Activated CD8-positive, alpha-beta memory T cell treated with anti-CD3 and anti-CD28 coated beads for 4 hours (primary cell): ENCODE results near the gene EPHB1.

Source experiments
- DNase-seq, 2 donors: peaks; one replicate each; pipeline ENCODE4 v3.0.0-alpha.2; 2020; ENCODE audit warnings: low read depth in 2 of 2

The EPHB1 gene

DNA sequence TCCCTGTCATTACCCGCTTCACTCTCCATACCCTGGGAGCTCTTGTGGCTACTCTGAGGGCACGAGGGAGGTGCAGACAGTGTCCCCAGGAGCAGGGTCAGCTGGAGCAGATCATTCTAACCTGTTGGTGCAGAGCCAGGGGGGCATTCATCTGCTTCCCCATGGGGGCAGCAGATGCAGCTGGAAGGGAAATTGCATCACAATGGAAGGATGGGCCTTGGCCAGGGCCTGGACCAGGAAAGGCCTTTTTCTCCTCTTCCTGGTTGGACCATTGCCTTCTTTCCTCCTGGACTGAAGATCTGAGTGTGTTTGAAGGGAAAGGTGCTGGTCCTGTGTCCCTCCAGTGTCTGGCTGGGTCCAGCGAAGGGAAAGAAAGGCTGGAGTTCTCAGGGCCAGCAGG lies 55.7 kb downstream of the EPHB1 start:
- no peak for DNase-seq

DNA sequence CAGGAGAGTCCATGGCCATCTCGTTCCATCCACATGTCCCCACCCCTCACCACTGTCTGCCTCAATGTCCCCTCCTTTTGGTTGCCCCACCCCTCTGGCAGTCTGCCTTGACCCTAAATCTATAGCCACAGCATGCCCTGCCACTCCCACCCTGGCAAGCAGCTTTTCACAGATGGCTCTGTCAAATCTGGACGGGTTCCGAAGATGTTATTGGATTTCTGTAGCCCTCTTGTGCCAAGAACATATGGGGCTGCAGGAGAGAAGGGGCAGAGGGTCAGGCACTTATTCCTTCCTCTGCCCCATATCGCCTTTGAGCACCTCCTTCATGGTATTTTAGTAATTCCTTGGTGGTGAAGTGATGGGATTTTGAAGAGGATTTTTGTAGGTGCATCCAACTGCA lies 57.1 kb downstream of the EPHB1 start:
- DNase-seq, result no peak

DNA sequence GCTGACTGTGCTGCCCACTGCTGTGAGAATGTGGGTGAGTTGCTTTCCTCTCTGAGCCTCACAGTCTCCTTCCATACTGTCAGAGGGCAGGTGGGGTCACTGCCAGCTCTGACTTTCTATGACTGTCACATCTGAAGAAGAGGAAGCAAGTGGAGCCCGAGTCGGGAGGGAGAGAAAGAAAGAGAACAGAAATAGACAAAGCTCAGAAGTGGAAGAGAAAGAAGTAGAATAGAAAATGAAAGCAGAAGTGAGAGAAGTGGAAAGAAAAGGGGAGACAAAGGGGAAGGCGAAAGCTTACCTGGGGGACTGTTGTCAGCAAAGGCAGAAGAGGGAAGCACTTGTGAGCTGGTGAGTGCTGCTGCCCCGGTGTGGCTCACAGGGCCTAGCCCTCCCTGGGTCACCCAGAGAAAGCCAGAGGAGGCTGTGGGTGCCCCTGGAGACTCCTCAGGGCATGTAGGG lies 57.9 kb downstream of the EPHB1 start:
- DNase-seq, result no peak

DNA sequence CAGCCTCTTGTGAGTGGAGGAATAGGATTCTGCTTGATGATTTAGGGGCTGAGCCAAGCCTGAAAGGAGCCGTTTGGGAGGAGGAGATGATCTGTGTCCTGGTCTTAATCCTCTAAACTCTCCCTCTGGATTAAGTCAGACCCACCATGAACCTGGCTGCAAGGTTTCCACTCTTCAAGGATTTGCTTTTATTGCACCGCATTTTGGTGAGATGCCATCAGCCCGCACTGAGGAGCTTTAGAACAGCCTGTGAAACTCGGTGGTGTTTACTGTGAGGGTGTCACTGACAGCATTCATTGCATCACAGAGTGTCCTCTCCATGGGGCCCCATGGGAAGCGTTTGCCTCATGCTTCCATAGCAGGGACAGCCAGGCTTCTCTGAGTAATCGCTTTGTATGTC lies 59.2 kb downstream of the EPHB1 start:
- DNase-seq, result no peak

DNA sequence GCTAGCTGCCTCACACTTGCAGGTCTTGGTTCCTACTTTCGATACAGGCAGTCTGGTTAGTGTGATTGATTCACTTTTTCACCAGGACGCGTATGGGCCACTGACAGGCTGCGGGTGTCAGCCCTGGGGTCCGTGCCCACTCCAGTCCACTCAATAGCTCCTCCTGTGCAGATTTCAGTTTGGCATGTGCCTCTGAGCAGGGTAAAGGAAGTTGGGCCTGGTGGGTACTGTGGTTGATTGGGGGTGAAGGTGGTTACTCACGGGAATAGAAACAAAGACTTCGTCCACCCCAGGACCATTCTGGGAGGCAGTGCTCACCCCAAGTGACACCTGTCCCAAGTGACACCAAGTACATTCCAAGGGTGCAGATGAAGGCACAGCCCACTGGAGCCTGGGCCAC lies 62.3 kb downstream of the EPHB1 start:
- no peak for DNase-seq

DNA sequence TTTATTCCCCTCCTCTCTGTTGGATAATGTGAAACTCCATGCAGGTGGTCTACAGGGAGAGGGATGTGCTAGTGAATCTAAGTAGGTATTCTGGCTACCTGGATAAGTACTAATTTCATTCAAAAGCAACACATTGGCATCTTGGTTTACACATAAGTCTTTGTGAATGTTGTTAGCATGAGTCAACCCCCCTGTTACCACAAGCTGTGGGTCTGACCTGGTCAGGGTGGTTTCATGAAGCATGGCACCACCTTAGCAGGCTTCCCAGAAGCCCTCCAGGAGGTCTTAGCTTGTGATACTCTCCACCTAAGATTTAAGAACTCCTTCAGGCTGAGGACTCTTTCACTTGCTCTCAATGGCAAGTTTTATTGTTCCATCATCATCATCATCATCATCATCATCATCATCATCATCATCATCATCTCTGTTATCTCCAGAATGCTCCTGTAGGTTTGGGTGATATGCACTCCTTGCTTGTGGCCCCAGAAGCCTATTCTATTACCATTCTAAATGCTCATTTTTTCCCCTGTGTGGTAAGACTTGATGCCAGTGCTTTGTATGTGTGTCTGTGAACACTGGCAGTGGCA lies 62.8 kb downstream of the EPHB1 start:
- DNase-seq, result no peak

DNA sequence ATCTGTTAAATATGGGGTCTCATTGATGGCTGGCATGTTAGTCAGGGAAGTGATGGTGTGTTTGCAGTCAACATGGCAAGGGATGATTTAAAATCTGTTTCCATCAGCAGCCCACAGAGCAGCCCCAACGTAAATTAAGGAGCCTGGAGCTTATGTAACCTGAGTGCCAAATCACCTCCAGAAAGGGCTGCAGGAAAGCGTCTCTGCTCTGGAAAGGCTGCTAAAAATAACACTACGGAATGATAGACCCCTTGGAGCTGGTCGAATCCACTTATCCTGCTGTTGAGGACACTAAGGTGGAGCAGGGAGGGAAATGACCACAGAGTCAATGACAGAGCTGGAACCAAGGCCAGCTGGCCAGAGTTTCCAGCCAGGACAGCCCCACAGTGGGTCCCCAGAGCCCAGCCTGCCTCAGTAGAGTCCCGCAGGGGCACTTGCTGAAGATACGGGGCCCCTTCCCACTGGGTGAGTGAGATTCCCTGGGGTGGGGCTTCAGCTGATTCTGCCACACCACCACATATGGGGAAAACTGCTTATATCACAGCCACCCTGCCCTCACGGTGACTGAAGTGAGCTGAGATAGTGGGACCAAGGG lies 63.5 kb downstream of the EPHB1 start:
- DNase-seq, result no peak

DNA sequence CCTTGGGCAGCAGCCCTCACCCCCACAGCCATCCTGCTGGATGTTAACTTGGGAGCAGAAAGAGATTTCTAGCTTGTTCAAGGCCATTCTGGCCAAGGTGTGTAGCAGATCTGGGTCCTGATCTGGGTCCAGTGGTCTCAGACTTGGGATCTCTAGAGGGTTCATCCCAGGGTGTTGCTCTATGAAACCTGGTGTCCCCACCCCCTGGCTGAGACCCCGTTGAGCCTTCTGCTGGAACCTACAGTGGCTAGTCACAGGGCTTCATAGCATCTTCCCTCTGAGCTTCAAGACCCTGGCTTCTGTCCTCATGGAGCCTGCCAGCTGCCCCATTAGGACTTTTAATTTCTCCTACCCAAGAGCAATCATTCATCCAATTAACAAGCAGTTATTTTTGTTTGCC lies 64.3 kb downstream of the EPHB1 start:
- DNase-seq, result no peak

DNA sequence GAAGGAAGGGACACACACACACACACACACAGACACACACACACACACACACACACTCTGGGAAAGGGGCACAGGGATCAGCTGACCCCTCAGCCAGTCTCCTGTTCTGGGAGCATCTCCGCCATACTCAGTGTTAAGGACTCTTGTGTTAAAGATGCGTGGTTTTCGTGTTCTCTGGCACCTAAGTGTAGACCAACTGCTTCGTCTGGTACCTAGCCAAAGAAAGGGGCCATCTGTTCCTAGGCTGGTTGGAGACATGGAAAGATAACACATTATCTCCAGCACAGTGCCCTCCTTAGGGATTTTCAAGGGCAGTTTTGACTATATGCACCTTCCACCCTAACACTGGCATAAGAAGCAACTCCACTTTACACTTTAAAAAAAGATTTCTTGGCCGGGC lies 65.1 kb downstream of the EPHB1 start:
- DNase-seq, result no peak

DNA sequence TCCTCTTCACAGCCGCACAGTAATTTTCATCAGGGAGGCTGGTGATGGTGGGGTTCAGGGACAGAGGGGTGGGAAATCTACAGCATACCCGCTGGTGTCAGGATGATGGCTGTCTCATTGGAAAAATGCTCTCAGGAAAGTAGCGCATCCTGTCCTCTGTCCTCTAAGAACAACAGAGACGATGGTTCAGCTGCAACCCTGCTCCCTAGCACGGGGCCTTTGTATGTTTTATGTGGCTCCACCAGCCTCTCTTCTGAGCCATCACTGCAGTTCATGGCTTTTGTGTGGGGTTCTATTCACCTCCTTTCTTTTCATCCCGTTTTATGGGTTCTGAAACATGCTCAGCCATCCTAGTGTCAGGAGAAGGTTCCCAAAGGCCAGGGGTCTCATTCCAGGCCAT lies 68.9 kb downstream of the EPHB1 start:
- DNase-seq, result no peak

DNA sequence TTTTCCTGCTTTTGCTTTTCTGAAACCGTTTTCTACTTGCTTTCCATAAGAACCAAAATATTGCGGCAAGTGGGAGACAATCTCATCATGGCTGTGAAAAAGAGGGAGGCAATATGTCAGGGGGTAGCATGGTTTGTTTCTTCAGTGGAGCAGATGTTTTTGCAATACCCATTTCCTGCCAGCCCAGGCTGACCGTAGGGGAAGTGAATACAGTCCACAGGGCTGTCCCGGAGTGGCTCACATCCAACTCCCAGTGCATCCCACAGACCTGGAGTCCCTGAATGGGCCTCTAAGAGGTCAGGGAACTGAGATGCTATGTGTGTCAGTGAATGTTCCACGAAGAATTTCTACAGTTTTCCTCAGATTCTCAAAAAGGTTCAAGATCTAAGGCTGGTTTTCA lies 69.6 kb downstream of the EPHB1 start:
- DNase-seq, result no peak

DNA sequence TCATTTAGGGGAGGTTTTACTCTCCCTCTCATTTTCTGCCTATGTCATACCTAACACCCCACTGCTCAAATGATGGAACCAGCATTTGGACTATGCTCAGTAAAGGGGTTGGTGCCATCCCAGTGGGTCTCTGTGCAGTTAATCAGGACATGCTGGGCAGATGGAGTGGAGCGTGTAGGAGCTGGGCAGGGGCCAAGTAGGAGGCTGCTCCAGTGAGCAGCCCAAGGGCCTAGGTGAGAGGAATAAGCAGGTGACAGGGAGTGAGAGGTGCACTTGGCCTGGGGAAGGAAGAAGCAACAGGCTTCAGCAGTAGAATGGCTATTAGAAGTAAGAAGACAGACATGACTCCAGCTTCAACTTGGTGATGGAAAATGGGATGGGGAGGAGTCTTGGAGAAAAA lies 72.2 kb downstream of the EPHB1 start:
- DNase-seq, result no peak

DNA sequence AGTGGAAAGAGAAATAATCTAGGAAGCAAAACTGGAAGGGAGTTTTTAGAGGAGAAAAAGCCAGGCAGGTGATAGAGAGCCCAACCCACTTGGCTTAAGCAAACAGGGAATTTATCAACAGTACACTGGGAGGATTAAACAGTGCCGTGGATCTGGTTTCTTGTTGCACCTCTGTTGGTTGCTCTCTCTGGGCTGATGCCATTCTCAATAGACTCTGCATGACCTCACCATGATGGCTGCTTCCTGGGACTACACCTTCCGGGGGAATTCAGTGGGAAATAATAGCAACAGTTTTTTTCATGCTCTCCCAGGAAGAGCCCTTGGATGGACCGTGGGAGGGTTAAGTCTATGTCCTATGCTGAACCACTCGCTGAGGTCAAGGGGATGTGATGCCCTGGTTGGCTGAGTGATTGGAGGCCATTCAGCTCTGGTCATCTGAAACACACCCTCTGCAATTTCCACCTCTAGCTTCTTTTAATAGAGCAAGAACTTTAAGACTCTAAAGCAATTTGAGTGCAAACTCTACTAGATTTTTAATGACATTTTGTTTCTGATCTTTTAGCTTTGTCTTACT lies 74.2 kb downstream of the EPHB1 start:
- DNase-seq, result no peak

DNA sequence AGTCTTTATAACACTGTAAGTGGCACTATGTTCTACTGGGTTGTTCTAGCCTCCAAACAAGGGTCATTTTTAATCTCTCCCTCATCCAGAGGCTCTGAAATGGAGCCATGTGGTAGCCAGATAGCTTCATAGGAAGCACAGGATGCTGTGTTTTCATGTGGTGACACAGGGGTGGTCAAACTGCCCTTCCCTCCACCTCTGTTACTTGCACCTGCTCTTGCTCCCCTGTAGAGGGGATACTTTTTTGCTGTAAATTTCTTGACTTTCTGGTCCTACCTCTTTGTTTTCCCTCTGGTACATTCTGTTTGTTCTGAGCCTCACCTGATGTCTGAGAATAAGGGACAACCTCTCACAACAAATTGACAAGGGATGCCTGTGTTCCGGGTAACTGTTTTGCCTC lies 76.8 kb downstream of the EPHB1 start:
- no peak for DNase-seq

DNA sequence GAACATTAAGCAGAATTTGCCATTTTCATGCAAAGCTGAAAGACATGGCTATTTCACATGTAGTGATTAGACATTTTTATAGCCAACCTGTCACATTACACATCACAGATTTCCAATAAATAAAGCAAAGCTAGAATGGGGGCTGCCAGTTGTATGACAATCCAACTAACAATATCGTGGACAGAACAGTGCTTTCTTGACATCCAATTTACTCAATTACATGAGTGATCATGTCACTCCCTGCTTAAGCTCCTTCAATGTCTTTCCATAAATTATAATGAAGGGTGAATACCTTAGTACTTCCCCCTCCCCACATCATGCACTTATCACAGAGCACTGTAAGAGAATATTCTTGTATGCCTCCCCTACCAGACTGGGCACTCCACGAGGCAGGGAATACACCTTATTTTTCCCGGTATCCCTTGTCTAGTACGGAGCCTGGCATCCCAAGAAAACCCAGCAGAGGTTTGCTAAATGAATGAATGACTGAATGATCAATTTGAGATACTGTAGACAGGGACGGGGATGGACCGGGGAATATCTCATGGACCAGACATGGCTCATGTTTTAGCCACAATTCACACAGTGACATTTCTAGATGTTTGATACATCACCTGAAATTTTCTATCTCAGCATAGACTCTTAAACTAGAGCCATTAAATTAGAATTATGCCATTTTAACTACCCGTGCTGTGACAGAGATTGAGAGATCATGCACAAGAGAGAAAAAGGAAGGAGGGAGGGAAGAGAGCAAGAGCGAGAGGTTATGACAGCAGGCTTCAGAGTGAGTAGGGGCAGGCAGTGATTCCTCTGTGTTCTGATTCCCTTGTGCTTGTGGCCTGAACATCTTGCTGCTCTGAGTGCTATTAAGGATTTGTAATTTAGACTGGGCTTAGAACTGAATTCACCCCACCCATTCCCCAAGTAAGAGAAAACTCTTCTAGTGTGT lies 77.7 kb downstream of the EPHB1 start:
- DNase-seq, result no peak

DNA sequence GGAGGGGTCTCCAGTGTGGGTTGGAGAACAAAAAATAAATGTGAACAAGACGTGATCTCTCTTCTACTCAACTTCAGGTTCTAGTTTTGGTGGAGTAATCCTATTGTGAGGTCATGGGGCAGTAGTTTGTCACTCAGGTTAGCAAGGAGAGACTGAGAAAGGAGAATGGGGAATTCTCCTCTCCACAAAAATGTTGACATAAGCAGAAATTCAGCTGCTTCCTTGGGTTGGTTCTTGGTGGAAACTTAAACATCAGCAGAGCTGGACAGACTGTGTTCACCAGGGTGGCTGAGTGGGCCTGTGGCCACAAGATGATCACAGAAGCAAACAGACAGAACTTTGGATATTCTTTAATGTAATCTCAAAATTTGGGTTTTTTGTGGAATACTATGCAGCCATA lies 78.7 kb downstream of the EPHB1 start:
- DNase-seq, result no peak

DNA sequence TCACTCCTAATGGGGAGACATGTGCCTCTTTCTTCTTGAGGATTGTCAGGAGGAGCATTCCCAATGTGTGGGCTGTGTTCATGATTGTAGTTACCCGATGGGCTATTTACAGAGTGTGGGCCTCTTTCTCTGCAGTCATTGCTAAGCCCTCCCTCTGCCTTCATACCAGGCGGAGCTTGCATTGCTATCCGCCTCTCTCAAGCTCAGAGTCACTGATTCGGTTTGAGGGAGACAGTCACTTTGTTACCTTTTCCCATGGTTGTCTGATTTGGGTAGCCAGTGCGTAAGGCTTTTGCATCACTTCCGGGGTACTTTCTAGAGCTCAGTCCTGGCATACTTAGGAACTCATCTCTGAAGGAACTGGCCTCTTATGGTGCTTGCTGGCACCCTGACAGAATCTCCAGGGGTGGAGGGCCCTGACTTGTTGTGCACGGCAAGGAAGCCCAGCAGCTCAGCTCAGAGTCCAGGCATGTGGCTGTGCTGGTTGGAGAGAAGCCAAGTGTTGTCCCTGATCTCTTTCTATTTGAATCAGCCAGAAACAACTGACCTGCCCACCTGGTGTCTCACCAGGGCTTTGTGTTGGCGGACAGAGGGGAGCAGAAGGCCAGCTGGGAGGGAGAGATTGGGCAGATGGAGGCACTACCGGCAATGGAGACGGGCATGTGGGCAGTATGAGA lies 79.8 kb downstream of the EPHB1 start:
- DNase-seq, result no peak

DNA sequence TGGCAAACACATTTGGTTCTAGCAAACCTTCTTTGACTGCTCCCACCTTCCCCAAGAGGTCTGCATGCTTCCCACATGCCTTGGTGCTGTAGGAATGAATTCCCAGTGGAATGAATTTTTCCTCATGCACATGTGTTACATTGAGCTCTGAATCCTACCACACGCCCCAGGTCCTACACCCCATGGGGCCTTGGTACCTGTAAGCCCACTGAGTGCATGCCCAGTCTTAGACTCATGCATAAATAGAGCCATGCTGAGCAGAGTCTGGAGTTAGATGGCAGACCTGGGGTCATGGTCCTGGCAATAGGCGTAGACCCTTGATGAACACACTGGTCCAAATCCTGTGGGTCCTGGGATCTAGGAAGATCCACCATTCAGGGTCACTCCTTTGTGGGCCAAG lies 81.8 kb downstream of the EPHB1 start:
- DNase-seq, result no peak

DNA sequence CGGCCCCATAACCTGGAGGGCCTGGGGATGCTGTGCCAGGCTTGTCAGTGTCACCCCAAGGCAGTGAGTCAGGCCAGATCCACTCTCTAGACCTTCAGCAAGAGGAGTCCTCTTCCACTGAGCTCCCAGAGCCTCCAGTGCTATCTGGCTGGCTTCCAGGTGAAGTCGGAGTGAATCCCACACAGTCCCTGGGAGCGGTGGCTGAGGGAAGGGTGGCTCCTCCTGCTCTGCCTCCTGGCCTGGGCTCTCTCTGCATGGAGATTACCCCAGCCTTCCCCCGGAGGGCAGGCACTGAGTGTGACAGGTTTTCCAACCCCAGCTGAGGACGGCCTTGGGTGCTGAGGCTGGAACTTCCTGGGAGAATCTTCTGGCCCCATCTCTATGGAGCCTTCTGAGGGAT lies 82.7 kb downstream of the EPHB1 start:
- no peak for DNase-seq

DNA sequence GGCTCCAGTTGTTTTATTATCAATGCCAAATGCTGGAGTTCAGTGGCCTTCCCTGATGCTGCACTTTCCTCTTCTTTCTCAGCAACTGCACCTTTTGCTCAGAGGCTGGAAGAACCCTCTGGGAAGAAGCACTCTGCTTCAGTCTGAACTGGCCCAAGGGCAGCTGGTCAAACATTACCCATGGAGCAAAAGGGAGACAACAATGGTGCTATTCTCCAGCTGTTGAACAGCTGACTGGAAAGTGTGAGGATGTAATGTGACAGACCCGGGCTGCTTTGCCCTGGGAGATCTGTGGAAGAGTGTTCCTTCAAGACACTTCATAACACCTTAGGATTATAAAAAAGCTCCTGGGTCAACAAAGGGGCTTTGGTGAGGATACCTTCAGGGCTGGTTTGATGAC lies 84.9 kb downstream of the EPHB1 start:
- no peak for DNase-seq

DNA sequence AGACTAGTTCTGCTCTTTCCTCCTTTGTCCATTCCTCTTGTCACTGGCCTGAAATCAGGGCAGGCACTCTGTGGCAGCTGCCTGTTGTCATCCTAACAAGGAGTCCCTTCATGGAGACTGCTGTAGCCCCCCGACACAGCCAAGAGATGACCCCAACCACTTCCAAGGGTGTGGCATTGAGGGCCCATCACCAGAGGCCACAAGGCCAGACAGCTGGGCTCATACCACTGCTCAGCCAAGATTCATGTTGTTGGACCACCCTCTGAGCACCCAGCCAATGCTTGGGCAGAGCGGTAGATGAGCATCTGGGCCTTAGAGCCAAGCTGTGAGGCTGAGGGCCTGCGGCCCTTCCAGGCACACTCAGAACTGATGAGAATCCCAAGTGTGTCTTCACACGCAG lies 85.4 kb downstream of the EPHB1 start:
- no peak for DNase-seq

DNA sequence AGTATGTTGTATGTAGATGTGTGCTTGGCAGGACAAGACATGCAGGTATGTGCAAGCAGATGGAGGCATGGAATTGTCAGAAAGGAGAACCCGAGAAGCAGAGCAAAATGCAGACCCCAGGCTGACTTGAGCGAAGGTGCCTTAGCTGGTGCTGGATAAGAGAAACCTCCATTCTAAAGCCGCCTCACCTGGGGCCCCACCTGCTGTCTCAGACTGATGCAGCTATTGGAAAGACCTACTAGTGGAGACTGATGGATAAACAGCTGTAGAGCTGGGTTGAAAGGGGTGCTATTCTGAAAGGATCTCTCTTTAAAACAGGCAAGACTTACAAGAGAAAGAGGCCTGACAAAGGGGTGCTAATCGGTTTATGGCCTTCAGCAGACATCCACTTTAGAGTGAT lies 86.2 kb downstream of the EPHB1 start:
- no peak for DNase-seq
